ENCODE measurements around the gene BUB3. TPM values are rescaled to one million over a fixed set of nuclear protein-coding genes. Genes with fewer than 3 reads are reported as not detected.

BUB3 gene
- total RNA-seq, 3 donors from 2014 or later (not counting 1 experiment from before 2014, with no cell fraction given) = 122 to 145 (median 125) TPM

DNA sequence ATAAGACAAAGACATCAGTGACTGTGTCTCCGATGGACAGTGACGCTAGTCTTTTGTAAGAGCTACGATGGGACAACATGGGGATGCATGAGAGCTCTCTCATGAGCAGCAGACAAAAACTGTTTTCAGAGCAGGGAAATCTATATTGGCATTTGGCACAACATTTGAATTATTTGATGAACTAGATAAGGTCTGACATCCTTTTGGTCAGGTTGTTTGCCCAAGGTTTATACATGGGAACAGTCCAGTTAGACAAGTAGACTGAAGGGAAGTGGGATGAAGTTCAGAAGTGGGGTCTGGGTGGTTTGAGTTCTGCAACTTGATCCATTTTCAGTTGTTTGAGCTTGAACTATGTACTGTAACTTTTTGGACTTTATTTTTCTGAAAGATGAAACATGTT lies 50.8 kb downstream of the BUB3 start:
- H3K9me3 Mint-ChIP-seq = peaks cover 2 to 5% of the 10 kb centered on the region in 2 donors
- TF ChIP-seq, protein P1, sequence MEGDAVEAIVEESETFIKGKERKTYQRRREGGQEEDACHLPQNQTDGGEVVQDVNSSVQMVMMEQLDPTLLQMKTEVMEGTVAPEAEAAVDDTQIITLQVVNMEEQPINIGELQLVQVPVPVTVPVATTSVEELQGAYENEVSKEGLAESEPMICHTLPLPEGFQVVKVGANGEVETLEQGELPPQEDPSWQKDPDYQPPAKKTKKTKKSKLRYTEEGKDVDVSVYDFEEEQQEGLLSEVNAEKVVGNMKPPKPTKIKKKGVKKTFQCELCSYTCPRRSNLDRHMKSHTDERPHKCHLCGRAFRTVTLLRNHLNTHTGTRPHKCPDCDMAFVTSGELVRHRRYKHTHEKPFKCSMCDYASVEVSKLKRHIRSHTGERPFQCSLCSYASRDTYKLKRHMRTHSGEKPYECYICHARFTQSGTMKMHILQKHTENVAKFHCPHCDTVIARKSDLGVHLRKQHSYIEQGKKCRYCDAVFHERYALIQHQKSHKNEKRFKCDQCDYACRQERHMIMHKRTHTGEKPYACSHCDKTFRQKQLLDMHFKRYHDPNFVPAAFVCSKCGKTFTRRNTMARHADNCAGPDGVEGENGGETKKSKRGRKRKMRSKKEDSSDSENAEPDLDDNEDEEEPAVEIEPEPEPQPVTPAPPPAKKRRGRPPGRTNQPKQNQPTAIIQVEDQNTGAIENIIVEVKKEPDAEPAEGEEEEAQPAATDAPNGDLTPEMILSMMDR (IDR thresholded peaks at IDR 0.05) = no peak
- intact Hi-C loops (cut with micrococcal nuclease) = no loop called here
- no peaks in the 10 kb centered on the region for H3K27me3 ChIP-seq (ENCODE audit: control insufficient read depth, insufficient read depth, low read length)
- DNase-seq (no peak), ATAC-seq (no peak)
- H3K27ac ChIP-seq (ENCODE audit: low read length) = no peak overlapping the region
- no peak overlapping the region for H3K4me3 Mint-ChIP-seq
- no peaks in the 10 kb centered on the region for H3K4me1 ChIP-seq (ENCODE audit: control insufficient read depth, insufficient read depth, low read length)
- no peaks in the 10 kb centered on the region for H3K36me3 ChIP-seq (ENCODE audit: control insufficient read depth, insufficient read depth, low read length)
- H3K27me3 Mint-ChIP-seq (ENCODE audit: low read depth in 2 of 2) = no peaks in the 10 kb centered on the region
- no peak overlapping the region for H3K27ac Mint-ChIP-seq
- peaks cover 19 to 28% of the 10 kb centered on the region in 2 donors for H3K4me1 Mint-ChIP-seq
- H3K36me3 Mint-ChIP-seq = peaks cover 9% of the 10 kb centered on the region
- H3K9me3 ChIP-seq (ENCODE audit: control insufficient read depth, insufficient read depth, low read length) = peaks cover 3% of the 10 kb centered on the region
- H3K4me3 ChIP-seq (ENCODE audit: low read length) = no peak overlapping the region
- 100% methylated on average over 3 of the region's 3 CpGs for WGBS (ENCODE audit: insufficient coverage)

DNA sequence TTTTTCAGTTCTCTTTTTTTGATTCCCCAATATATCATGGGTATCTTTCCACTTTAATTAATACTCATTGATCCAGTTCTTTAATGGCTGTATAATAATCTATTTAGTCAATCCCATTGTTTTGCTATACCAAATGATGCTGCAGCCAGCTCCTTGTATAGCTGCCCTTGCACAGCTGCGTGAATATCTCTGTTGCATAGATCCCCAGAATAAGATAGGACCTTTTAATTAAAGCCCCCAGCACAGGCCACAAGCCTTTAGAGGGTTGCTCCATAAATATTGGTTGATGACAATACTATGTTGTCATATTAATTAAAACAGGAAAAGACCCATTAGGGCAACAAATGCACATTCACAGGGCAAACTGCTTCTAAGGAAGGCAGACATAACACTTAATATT lies 57.9 kb downstream of the BUB3 start:
- Mint-ChIP-seq H3K27me3 (ENCODE audit: low read depth in 2 of 2) (no peaks in the 10 kb centered on the region), H3K4me3 (no peak overlapping the region), H3K27ac (no peak overlapping the region), H3K9me3 (peaks cover 4 to 5% of the 10 kb centered on the region in 2 donors), H3K4me1 (peaks cover 0 to under 1% of the 10 kb centered on the region in 2 donors), H3K36me3 (peaks cover 17% of the 10 kb centered on the region)
- Histone ChIP-seq H3K4me3 (ENCODE audit: low read length) (no peak overlapping the region), H3K27me3 (ENCODE audit: control insufficient read depth, insufficient read depth, low read length) (no peaks in the 10 kb centered on the region), H3K4me1 (ENCODE audit: control insufficient read depth, insufficient read depth, low read length) (no peaks in the 10 kb centered on the region), H3K9me3 (ENCODE audit: control insufficient read depth, insufficient read depth, low read length) (peaks cover 3% of the 10 kb centered on the region), H3K27ac (ENCODE audit: low read length) (no peak overlapping the region), H3K36me3 (ENCODE audit: control insufficient read depth, insufficient read depth, low read length) (no peaks in the 10 kb centered on the region)
- no peak for DNase-seq
- intact Hi-C loops (cut with micrococcal nuclease) = no loop called here
- WGBS (ENCODE audit: insufficient coverage) = 100% methylated on average over 1 of the region's 1 CpG
- TF ChIP-seq, protein P1 (IDR thresholded peaks at IDR 0.05) = no peak
- no peak for ATAC-seq

DNA sequence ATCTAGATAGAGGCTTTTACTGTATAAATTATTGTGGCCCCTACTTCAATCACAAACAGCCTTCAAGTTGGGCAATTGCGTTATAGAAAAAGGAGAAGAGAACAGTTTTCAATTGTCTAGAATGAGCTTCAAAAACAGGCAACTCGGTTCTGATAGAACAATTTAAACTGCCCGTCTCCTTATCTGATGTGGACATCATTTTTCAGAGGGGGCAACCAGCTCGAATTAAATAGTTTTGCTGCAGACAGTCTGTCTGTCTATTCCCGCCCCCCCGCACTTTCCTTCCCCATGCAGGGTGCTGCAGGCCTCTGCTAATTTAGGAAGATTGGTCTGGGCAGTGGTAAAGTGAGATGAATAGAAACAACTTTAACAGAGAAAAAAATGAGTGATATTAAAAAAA lies 58.4 kb downstream of the BUB3 start:
- no peaks in the 10 kb centered on the region for H3K27me3 Mint-ChIP-seq (ENCODE audit: low read depth in 2 of 2)
- peaks cover 16% of the 10 kb centered on the region for H3K36me3 Mint-ChIP-seq
- WGBS (ENCODE audit: insufficient coverage) = 94% methylated on average over 4 of the region's 6 CpGs
- H3K4me1 Mint-ChIP-seq = no peaks in the 10 kb centered on the region
- Histone ChIP-seq H3K36me3 (ENCODE audit: control insufficient read depth, insufficient read depth, low read length) (no peaks in the 10 kb centered on the region), H3K4me1 (ENCODE audit: control insufficient read depth, insufficient read depth, low read length) (no peaks in the 10 kb centered on the region), H3K4me3 (ENCODE audit: low read length) (no peak overlapping the region), H3K27ac (ENCODE audit: low read length) (no peak overlapping the region), H3K9me3 (ENCODE audit: control insufficient read depth, insufficient read depth, low read length) (peaks cover 3% of the 10 kb centered on the region), H3K27me3 (ENCODE audit: control insufficient read depth, insufficient read depth, low read length) (no peaks in the 10 kb centered on the region)
- H3K9me3 Mint-ChIP-seq = peaks cover 4 to 5% of the 10 kb centered on the region in 2 donors
- no peak overlapping the region for H3K4me3 Mint-ChIP-seq
- ATAC-seq (no peak), DNase-seq (no peak)
- intact Hi-C loops (cut with micrococcal nuclease) = no loop called here
- TF ChIP-seq, protein P1 (IDR thresholded peaks at IDR 0.05) = no peak
- no peak overlapping the region for H3K27ac Mint-ChIP-seq

DNA sequence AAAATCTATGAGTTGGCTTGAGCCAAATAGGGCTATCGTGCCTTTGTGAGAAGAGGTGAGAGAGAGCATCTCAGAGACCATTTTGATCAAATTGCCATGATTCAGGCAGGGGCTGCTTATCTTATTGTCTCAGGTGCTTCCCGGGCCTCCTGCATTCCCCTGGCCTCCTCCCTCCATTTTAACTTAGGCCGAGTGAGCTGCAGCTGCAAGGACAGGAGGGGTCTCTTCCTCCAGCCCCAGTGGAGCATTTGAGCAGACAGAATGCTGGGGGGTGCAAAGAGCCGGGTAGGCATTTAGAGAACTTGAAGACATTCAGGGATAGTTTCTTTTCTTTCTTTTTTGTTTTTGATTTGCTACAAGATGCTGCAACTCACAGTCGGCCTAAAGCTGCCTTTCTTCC lies 59.0 kb downstream of the BUB3 start:
- Mint-ChIP-seq H3K36me3 (peaks cover 11% of the 10 kb centered on the region), H3K27ac (no peak overlapping the region), H3K9me3 (peaks cover 3 to 4% of the 10 kb centered on the region in 2 donors), H3K4me3 (no peak overlapping the region), H3K27me3 (ENCODE audit: low read depth in 2 of 2) (no peaks in the 10 kb centered on the region), H3K4me1 (no peaks in the 10 kb centered on the region)
- Histone ChIP-seq H3K27me3 (ENCODE audit: control insufficient read depth, insufficient read depth, low read length) (no peaks in the 10 kb centered on the region), H3K36me3 (ENCODE audit: control insufficient read depth, insufficient read depth, low read length) (no peaks in the 10 kb centered on the region), H3K27ac (ENCODE audit: low read length) (no peak overlapping the region), H3K4me3 (ENCODE audit: low read length) (no peak overlapping the region), H3K4me1 (ENCODE audit: control insufficient read depth, insufficient read depth, low read length) (no peaks in the 10 kb centered on the region), H3K9me3 (ENCODE audit: control insufficient read depth, insufficient read depth, low read length) (peaks cover 3% of the 10 kb centered on the region)
- TF ChIP-seq, protein P1 (IDR thresholded peaks at IDR 0.05) = no peak
- ATAC-seq (no peak), DNase-seq (no peak)
- 84% methylated on average over 4 of the region's 5 CpGs for WGBS (ENCODE audit: insufficient coverage)
- intact Hi-C loops (cut with micrococcal nuclease) = no loop called here
